GM12873 (cell line): ENCODE data around the gene GMDS.

Experiments
- CTCF ChIP-seq: IDR thresholded peaks from 2 replicates; pipeline ENCODE4 v1.5.1; 2012; ENCODE audit warnings: low read depth, mild to moderate bottlenecking, moderate library complexity, low read length, control low read depth; ENCODE audit not compliant: insufficient read depth; ENCODE audit errors: missing control alignments

Gene GMDS

GRCh38 chr6:2245103-2245876 lies at the start of gene GMDS:
GMDS (minus strand) TSS chr6:2245605.
- no peak for TF ChIP-seq CTCF

DNA sequence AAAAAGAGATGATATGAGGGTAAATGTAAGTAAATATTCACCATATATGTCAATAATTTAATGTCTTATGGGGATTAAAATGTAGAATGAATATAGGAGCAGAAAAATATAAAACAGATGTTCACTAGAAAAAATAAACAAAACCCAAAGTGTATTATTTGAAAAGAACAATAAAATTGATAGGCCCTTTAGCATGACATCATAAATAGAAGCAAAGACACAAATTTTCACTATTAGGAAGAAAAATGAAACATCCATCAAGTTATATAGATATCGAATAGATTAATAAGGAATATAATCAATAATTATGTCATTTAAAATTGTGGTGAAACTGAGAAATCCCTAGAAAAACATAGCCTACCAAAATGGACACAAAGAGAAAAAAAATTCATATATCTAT lies 40.1 kb upstream of the GMDS start:
- TF ChIP-seq CTCF: no peak

DNA sequence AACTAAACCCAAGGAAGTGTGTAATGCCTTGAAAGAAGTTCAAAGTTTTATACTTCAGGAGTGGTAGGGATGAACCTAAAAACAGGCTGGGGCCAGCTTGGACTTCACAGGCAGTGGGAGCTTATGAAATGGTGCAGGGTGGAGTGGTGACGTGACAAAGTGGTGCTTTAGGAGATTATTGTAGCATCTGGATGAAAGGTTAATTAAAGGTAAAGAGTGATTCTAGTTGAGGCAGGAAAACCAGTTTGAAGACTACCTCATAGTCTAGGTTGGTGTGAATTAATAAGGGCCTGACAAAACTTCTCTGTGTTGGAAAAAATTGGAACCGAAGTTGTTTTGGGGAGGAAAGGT lies 30.5 kb upstream of the GMDS start:
- TF ChIP-seq CTCF: no peak

DNA sequence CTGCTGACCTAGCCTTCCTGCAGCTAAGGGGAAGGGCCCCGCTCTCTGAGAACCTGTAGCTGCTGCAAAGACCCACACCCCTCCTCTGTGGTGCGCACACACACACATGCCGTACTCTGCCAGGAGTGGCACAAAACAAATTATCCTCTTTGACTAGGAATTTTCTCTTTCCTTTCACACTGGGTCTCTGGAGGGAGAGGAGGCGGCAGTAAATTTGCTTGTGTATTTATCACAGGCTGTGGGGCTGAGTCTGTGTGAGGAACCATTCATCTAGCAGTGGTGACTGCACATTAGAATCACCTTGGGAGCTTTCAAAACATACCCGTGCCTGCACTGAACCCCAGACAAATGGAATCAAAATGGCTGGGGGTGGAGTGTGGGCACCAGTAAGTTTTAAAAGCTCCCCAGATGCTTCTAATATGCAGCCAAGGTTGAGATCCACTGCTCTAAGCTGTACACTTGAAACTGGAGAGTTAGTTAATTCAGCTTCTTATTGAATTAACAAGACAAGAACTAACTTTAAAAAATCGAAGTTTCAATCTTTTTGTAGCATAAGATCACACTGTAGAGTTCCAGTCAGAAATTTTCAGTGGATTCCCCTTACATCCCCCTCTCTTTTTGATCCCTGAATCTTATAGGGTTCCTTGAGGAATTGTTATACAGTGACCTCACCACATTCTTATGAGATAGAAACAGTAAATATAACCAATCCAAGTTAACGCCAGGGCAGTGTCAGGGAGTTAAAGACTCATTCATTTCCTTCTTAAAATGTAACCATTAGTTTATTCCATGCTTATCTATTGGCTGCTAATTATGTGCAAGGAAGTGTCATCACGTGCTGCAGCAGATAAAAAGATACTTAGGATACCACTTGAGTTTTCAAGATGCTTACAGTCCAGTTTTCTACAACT lies 29.8 kb upstream of the GMDS start:
- no peak for TF ChIP-seq CTCF

- TF ChIP-seq CTCF: no peak
Observed at GRCh38 chr6:2272696-2273095, 27.3 kb upstream of the GMDS start.

GRCh38 chr6:2270054-2270453 lies 24.6 kb upstream of the GMDS start:
- no peak for TF ChIP-seq CTCF

DNA sequence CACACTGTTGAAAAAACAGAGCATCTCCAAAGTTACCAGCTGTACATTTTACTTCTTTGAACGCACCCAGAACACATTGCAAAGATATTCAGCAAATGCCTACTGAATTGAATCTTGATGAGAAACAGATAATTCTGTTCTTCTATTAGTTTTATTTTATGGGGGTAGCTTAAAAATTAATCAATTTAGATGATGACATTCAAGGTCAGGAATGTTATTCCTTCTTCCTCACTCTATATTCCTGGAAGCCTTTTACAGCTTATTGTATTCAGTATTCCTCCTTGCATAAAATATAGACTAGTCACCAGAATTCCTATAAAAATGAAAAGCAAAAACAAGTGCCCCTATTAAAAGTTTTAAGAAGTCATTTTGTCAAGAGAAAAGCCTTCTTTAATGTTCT lies 21.4 kb upstream of the GMDS start:
- TF ChIP-seq CTCF: no peak
